COLO829 (cell line): ENCODE results near the gene TRIM51.
"Not testable (repeated sequence)": the region's sequence is repeated elsewhere in the genome, so short reads cannot be mapped to it uniquely, and the experiment has no call there.

Experiments used
- DNase-seq: peaks from one replicate; pipeline ENCODE4 v3.0.0; 2012; ENCODE audit warnings: low spot score

TRIM51 gene, protein sequence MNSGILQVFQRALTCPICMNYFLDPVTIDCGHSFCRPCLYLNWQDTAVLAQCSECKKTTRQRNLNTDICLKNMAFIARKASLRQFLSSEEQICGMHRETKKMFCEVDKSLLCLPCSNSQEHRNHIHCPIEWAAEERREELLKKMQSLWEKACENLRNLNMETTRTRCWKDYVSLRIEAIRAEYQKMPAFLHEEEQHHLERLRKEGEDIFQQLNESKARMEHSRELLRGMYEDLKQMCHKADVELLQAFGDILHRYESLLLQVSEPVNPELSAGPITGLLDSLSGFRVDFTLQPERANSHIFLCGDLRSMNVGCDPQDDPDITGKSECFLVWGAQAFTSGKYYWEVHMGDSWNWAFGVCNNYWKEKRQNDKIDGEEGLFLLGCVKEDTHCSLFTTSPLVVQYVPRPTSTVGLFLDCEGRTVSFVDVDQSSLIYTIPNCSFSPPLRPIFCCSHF

DNA sequence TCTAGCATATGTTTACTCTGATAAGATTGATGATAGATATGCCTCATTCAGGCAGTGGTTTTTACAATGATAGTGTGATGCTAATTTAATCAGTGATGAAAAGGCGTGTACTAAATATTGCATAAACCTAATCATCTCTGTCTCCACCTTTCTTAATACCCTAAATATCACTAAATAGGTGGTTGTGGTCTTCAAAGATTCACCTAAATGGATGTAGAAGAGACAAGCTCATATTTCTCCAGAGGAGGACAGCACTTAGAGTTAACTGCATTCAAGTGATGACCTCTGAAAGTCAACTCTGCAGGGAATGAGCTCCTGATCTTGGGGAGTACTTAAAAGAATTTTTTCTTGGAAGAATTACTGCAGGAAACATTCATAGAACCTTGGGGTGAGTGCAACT lies at the start of gene TRIM51:
Gene TRIM51, plus strand, starts transcription at position 301 of the 400 bp plus-strand sequence. CDS start 2,132 bp downstream, outside the sequence.
- DNase-seq, result not testable (repeated sequence)

DNA sequence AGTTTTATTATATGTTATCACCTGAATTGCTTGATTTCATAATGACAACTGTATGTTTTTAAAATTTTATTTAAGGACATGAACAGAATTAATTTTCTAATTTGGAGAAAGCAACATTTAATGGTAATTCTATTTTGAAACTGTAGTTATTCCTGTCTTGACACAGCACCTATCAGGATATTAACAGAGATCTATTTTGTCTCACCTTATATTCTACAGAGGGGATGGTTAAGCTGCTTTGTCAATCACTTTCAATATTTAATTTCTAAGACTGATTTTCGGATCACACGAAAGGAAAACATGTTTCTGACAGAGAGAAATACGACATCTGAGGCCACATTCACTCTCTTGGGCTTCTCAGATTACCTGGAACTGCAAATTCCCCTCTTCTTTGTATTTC lies 44.6 kb upstream of the TRIM51 start, which contains the start of gene OR5D16:
Gene OR5D16, plus strand, starts transcription at position 301 of the 400 bp plus-strand sequence. Its CDS starts 0 bp downstream, at position 301.
- DNase-seq, result no peak

DNA sequence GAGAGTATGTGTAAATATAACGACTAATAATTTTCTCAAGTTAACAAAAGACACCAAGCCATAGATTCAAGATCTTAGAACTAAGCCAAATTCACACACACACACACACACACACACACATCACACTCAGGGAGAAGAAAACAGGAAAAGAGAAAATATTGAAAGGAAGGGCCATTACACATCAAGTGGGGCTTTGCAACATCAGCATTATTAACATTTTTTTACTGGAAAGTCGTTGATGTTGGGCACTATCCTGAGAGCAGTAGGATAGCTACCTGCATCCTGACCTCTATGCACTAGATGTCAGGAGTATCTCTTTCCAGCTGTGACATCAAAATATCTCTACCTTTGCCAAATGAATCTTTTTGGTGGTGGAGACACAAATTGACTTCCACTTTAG lies 35.6 kb upstream of the TRIM51 start:
- no peak for DNase-seq

DNA sequence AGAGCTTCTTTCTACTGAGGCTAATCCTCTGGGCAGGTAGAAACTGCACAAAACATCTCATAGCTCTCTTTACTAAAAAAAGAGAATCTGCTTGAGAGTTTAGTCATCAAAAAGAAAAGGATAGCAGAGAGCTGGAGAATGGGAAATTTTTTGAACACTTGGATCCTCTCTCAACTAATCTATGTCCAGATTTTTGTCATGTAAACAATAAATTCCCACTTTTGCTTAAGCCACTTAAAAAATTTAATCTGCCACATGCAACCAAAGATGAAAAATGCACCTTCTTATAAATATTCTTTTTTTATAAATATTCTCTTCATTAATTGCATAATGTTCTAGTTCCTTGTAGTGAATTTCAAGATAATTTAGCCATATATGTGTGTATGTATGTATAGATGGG lies 34.1 kb upstream of the TRIM51 start:
- DNase-seq, result no peak

DNA sequence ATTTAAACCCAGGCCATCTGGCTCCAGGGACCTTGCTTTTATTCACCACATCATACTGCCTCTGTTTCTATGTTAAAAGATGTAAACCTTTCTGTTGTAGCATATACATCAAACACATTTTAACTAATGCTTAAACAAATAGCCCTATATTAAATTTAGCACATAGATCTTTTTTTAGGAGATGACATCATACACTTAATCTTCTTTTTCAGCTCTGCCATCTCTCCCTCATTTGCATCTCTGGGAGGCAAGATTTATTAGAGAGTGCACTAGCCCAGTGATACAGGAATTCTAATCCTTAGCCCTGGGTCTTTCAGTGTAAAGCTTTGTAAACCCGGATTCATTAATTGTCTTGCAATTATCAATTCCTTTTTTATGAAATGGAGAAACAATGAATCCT lies 31.0 kb upstream of the TRIM51 start:
- DNase-seq, result no peak

DNA sequence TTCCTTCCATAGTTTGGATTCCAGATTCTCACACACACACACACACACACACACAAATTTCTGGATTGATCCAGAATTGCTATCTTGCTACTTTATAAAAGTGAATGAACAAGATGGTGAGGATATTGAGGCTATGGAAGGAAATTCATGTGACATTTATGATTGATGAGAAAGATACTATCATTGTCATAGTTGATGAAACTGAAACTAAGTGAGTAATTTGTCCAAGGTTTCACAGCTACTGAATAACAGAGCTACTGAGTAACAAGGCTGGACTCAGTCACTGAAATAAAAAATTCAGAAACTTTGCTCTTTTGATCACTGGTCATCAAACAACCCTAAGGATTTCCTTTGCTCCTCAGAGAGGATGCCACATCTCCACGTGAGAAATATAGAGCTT lies 28.4 kb upstream of the TRIM51 start:
- no peak for DNase-seq

DNA sequence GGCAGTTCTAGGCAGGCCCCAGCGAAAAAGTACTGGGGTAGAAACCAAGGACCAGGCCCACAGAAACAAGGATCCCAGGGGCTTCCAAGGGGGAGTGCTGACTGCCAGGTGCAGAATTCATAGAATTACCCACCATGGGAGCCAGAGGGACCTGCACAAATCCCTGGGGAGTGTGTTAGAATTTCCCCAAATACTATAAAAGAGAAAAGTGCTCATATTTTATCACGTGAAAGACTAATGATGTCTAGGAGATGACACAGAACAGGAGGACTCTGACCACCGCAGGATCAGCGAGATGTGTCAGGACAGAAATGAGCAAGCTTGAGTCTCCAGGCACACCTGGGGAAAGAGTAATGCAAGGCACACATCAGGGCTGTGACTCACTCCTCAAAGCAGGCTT lies 15.7 kb upstream of the TRIM51 start:
- not testable (repeated sequence) for DNase-seq

DNA sequence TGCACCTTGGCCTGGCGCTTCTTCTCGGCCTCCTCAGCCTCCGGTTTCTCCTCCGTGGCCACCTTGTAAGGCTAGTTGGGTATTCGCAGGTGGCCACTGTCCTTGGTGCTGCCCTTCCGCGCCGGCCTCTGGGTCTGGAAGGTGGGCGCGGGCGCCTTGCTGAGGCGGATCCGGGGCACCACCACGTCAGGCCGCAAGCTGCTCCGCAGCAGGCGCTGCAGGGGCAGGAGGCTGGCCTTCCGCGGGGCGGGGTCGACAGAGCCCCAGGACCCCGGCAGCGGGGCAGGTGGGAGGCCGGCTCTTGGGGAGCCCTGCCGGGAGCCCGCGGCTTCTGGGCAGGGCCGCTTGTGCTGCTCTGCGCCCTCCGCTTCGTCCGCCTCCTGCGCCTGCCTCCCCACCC lies 10.4 kb upstream of the TRIM51 start:
- not testable (repeated sequence) for DNase-seq

DNA sequence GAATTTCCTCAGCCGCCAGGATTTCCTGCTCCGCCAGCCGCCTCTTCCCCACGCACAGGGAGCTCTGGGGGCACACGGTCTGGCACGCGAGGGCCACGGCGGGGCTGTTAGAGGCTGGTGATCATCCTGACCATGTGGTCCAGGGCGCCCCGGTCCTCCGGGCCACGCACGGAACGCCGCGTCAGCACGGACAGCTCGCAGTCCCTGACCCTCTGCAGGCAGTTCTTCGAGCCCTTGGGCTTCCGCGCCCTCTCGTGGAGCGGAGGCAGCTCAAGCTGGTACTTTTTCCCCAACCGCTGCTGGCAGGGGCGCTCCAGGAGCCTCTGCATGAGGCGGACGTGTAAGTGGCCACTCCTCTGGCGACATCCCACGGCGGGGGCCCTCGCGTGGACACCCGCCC lies 10.0 kb upstream of the TRIM51 start:
- not testable (repeated sequence) for DNase-seq

DNA sequence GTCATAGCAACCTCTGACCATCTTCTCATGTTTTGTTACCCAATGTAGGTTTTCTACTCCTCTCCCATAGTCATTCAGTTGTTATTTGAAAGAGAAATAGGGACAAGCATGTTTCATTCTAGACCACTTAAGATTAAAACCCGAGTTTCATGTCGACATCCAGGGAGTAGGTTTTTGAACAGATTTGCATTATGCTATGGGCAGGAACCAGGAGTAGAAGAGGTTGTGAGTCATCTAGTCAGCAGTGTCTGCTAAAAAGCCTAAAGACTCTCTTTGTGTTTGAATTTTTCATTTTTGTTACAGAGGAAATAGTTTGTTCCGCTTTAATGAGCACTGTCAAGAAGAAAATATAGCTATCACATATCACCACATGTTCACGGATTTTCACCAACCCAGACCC lies 1.9 kb downstream of the TRIM51 start:
- peak; percentile 35 for DNase-seq

DNA sequence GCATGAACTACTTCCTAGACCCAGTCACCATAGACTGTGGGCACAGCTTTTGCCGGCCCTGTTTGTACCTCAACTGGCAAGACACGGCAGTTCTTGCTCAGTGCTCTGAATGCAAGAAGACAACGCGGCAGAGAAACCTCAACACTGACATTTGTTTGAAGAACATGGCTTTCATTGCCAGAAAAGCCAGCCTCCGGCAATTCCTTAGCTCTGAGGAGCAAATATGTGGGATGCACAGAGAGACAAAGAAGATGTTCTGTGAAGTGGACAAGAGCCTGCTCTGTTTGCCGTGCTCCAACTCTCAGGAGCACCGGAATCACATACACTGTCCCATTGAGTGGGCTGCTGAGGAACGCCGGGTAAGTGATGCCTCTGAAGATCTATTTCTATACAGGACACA lies 2.4 kb downstream of the TRIM51 start:
- peak; percentile 14 for DNase-seq

DNA sequence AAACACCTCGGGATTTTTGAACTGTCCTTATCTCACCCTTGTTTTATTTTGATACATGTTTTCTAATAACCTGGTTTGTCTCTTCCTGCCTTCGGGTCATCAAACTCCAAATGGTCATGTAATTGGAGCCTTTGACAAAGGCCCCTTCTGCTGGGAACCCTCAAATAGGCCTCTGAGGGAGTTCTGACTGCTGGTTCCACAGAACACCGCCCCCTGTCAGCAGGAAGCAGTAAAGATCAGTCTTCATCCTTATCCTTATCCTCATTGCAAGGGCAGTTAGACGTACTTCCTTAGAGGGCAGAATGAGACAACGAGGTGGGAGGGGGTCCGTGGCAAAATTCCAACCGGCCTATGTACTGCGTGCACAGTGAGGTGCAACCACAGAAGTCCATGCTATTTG lies 12.1 kb downstream of the TRIM51 start:
- DNase-seq, result no peak

DNA sequence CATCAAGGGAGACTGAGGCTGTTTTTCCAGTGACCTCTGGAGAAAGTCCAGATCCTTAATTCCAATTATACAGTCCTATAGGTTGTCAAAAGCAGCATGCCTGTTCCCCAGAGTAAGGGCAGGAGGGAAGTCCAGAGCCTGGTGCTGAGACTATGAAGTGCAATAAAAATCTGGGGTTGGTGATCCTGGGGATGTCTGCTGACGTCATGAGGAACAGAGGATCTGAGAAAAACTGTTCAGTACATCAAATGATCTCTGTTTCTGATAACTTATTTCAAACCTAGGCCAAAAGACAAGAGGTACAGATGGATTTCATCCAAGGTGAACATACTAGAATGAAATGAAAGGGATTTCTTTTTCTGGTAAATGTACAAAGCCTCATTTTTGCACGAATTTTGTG lies 19.2 kb downstream of the TRIM51 start:
- DNase-seq, result no peak

DNA sequence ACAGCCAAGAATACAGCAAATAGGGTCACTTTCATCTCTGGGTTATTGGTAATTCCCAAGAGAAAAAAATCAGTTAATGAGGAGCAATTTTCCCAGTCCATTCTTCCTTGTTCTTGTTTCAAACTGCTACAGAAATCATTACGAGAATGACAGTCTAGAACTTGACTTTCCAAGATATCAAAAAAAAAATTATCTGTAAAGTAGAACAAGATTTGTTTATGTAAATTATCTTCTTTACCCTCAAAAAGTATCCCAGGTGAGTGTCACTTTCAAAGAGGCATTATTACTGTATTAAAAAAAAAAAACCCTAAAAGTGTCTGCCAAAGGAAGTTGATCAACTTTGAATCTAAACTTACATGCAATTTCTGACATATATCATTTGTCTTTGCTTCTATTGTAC lies 31.4 kb downstream of the TRIM51 start, which contains the start of gene OR5W2:
Gene OR5W2, minus strand, starts transcription at position 101 of the 400 bp plus-strand sequence. Its CDS starts 0 bp downstream, at position 101.
- DNase-seq, result no peak

DNA sequence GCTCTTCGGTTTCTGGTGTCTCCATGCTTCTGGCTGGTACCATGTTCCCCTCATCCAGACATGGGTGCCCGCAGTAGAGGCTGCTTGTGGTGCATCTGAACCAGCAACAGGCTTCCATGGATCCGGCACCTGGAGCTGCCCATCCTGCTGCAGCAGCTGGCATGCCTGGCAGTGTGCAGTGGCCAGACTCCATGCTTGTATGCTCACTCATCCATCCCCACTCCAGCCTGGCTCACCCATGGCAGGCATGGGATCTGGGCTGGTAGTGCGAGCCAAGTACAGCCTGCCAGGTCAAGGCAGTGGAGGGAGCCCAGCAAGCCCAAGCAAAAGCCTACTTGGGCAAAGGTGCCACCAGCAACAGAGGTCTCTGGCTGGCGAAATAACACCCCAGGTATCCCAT lies 37.4 kb downstream of the TRIM51 start:
- no peak for DNase-seq

DNA sequence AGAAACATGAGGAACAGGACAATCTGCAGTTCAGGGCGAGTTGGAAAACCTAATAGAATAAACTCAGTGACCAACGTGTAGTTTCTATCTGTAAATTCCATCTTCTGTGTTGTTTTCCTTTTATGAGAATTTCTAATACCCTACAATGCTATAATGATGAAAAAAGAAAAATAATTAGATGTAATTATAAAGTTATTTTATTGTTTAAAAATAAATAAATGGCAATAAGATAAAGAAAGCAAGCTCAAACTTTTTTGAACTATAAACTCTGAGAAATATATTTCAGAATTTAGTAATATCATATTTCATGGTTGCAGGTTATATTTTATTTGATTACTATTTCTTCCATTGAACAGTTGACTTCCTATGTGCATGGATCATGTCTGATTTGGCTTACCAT lies 53.2 kb downstream of the TRIM51 start, which contains the start of gene OR5I1:
Gene OR5I1, minus strand, starts transcription at position 101 of the 400 bp plus-strand sequence. Its CDS starts 0 bp downstream, at position 101.
- DNase-seq, result no peak
